SU-DHL-6 (cell line): ENCODE results near the gene PARN.

Experiments used
- H2AFZ ChIP-seq: fragments of 200-600 bp; sonication (generic); 2 replicates; pipeline ENCODE4 v1.6.1; 2014; ENCODE audit warnings: low read depth, mild to moderate bottlenecking, moderate library complexity, mixed read lengths, antibody characterized with exemption, low read length; ENCODE audit not compliant: severe bottlenecking
- H3F3A ChIP-seq: fragments of 200-600 bp; shearing (Covaris generic); 2 replicates; pipeline ENCODE4 v1.6.0; 2016; ENCODE audit warnings: antibody characterized with exemption, mild to moderate bottlenecking; ENCODE audit not compliant: insufficient read depth
- H3K27ac ChIP-seq: fragments of 200-600 bp; sonication (generic); 2 replicates; pipeline ENCODE4 v1.5.1; 2016; ENCODE audit warnings: low read depth, mild to moderate bottlenecking, low read length, moderate library complexity, mixed read lengths
- H3K27me3 ChIP-seq: fragments of 200-600 bp; sonication (generic), shearing (Covaris generic); 2 replicates; pipeline ENCODE4 v1.6.0; 2014; ENCODE audit warnings: mild to moderate bottlenecking, low read length
- H3K36me3 ChIP-seq: fragments of 200-600 bp; sonication (generic); 2 replicates; pipeline ENCODE4 v1.6.1; 2014; ENCODE audit warnings: mild to moderate bottlenecking, low read length, mixed read lengths
- H3K4me2 ChIP-seq: fragments of 300-600, 200-600 bp; shearing (Covaris generic), sonication (generic); 2 replicates; pipeline ENCODE4 v1.6.0; 2014; ENCODE audit warnings: low read length, low read depth, mild to moderate bottlenecking; ENCODE audit not compliant: poor library complexity, severe bottlenecking
- H3K4me3 ChIP-seq: fragments of 200-600 bp; sonication (generic); 2 replicates; pipeline ENCODE4 v1.5.1; 2014; ENCODE audit warnings: antibody characterized with exemption, low read length, mild to moderate bottlenecking, mixed read lengths; ENCODE audit not compliant: insufficient read depth, poor library complexity, severe bottlenecking
- H3K79me2 ChIP-seq: fragments of 200-600 bp; sonication (generic); 2 replicates; pipeline ENCODE4 v1.6.1; 2014; ENCODE audit warnings: mild to moderate bottlenecking, low read length, moderate library complexity; ENCODE audit not compliant: insufficient read depth
- H3K9ac ChIP-seq: fragments of 200-600 bp; sonication (generic); 2 replicates; pipeline ENCODE4 v1.7.0; 2014; ENCODE audit warnings: mild to moderate bottlenecking, low read length
- H3K9me2 ChIP-seq: fragments of 200-600 bp; sonication (generic); replicated peaks from 2 replicates; pipeline ENCODE4 v1.6.1; 2014; ENCODE audit warnings: low read length; ENCODE audit not compliant: insufficient read depth
- H3K9me3 ChIP-seq: fragments of 200-600 bp; sonication (generic); 2 replicates; pipeline ENCODE4 v1.6.1; 2014; ENCODE audit warnings: low read length, mixed read lengths; ENCODE audit not compliant: insufficient read depth
- H4K20me1 ChIP-seq: fragments of 200-600 bp; sonication (generic); 2 replicates; pipeline ENCODE4 v1.6.1; 2014; ENCODE audit warnings: low read depth, mild to moderate bottlenecking, antibody characterized with exemption, low read length, moderate library complexity, mixed read lengths
- CTCF ChIP-seq: fragments of 200-600 bp; sonication (generic); IDR thresholded peaks from one replicate; pipeline ENCODE4 v1.5.1; 2017; ENCODE audit warnings: antibody characterized with exemption, mild to moderate bottlenecking, low read length, moderate library complexity; ENCODE audit not compliant: insufficient read depth, poor library complexity, severe bottlenecking
- EZH2phosphoT487 ChIP-seq: fragments of 200-600 bp; sonication (generic), shearing (Covaris generic); conservative IDR thresholded peaks from 2 replicates; pipeline ENCODE4 v1.6.1; 2018; ENCODE audit warnings: mild to moderate bottlenecking, antibody characterized with exemption, low read length, moderate library complexity, mixed read lengths

PARN gene

GRCh38 chr16:14416184-14416583 is 213.9 kb downstream of the PARN start:
- Histone ChIP-seq H2AFZ (no peak overlapping the region), H3K9me2 (no peaks in the 10 kb centered on the region), H3K4me3 (no peak overlapping the region), H3K36me3 (no peaks in the 10 kb centered on the region), H3K27ac (no peak overlapping the region), H3K27me3 (no peaks in the 10 kb centered on the region), H3K79me2 (no peaks in the 10 kb centered on the region), H3K9me3 (no peaks in the 10 kb centered on the region), H3K9ac (no peak overlapping the region), H3F3A (no peaks in the 10 kb centered on the region), H3K4me2 (no peak overlapping the region), H4K20me1 (no peaks in the 10 kb centered on the region)
- TF ChIP-seq EZH2phosphoT487, result no peak
- no peak for TF ChIP-seq CTCF

DNA sequence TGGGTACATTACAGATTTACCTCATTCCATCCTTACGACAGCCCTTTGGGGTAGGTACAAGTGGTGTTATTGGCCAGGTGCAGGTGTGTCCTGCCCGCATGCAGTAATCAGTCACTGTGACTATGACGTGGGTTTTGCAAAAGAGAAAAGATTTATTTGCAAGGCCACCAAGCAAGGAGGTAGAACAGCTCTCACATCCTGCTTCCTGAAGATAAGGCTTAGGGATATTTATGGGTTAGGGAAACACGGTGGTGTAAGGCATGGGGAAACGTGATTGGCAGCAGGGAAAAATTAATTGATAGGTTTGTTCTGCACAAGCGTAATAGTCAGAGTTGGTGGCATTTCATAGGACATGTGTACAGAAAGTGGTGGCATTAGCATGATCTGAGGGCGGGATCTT is 214.8 kb downstream of the PARN start:
- no peak overlapping the region for H3K4me2 ChIP-seq
- H4K20me1 ChIP-seq, result no peaks in the 10 kb centered on the region
- TF ChIP-seq EZH2phosphoT487 (no peak), CTCF (no peak)
- no peak overlapping the region for H3K27ac ChIP-seq
- no peaks in the 10 kb centered on the region for H3K9me3 ChIP-seq
- H3F3A ChIP-seq, result no peaks in the 10 kb centered on the region
- no peak overlapping the region for H2AFZ ChIP-seq
- no peaks in the 10 kb centered on the region for H3K36me3 ChIP-seq
- no peaks in the 10 kb centered on the region for H3K27me3 ChIP-seq
- no peaks in the 10 kb centered on the region for H3K79me2 ChIP-seq
- H3K9me2 ChIP-seq, result no peaks in the 10 kb centered on the region
- H3K9ac ChIP-seq, result no peak overlapping the region
- H3K4me3 ChIP-seq, result no peak overlapping the region

DNA sequence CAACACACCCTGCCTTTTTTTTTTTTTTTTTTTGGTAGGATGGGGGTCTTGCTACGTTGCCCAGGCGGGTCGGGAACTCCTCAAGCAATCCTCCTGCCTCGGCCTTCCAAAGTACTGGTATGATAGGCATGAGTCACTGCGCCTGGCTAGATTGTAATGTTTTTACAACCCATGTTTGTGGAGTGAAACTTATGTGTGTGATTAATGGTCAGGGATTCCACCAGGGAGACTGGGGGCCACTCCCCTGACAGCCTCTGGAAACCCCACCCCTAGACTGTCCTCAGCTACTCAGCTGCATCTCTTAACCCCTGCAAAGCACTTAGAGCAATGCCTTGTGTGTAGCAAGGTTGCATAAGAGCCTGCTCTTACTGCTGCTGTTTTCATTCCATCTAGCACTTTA is 220.5 kb downstream of the PARN start:
- Histone ChIP-seq H3K9me2 (no peaks in the 10 kb centered on the region), H3K4me2 (no peak overlapping the region), H3K27me3 (no peaks in the 10 kb centered on the region), H3K9ac (no peak overlapping the region), H3K27ac (no peak overlapping the region), H3K79me2 (no peaks in the 10 kb centered on the region), H2AFZ (no peak overlapping the region), H3K9me3 (no peaks in the 10 kb centered on the region), H4K20me1 (no peaks in the 10 kb centered on the region), H3F3A (no peaks in the 10 kb centered on the region), H3K4me3 (no peak overlapping the region), H3K36me3 (no peaks in the 10 kb centered on the region)
- TF ChIP-seq CTCF, result no peak
- no peak for TF ChIP-seq EZH2phosphoT487

- Histone ChIP-seq H4K20me1 (no peaks in the 10 kb centered on the region), H2AFZ (no peak overlapping the region), H3K4me2 (no peak overlapping the region), H3K27me3 (no peaks in the 10 kb centered on the region), H3K36me3 (no peaks in the 10 kb centered on the region), H3K9me3 (no peaks in the 10 kb centered on the region), H3K27ac (no peak overlapping the region), H3K4me3 (no peak overlapping the region), H3K9me2 (no peaks in the 10 kb centered on the region), H3F3A (no peaks in the 10 kb centered on the region), H3K9ac (no peak overlapping the region), H3K79me2 (no peaks in the 10 kb centered on the region)
- no peak for TF ChIP-seq EZH2phosphoT487
- TF ChIP-seq CTCF, result no peak
Measured at GRCh38 chr16:14407786-14408399, 222.2 kb downstream of the PARN start.
